GM19467 (cell line): ENCODE results near the gene BDKRB2.

Experiments
- ATAC-seq: cut with Tn5 transposase; IDR thresholded peaks from one replicate; pipeline ENCODE4 v1.9.1; 2021; ENCODE audit warnings: mild to moderate bottlenecking, moderate library complexity; ENCODE audit not compliant: unreplicated experiment

Gene BDKRB2

GRCh38 chr14:96250485-96250884 lies 45.8 kb downstream of the BDKRB2 start:
- no peak for ATAC-seq

- no peak for ATAC-seq
These were observed 47.1 kb downstream of the BDKRB2 start for GRCh38 chr14:96251656-96252155.

- no peak for ATAC-seq
These were observed 47.8 kb downstream of the BDKRB2 start for GRCh38 chr14:96252323-96252998.

GRCh38 chr14:96252999-96253539 lies 48.4 kb downstream of the BDKRB2 start:
- no peak for ATAC-seq

- no peak for ATAC-seq
These were observed 50.0 kb downstream of the BDKRB2 start for GRCh38 chr14:96254687-96255086.

GRCh38 chr14:96255501-96256366 lies 51.1 kb downstream of the BDKRB2 start, which contains the start of gene BDKRB1:
Gene BDKRB1 (plus strand): TSS chr14:96256210. CDS start chr14:96263683, 7,473 bp downstream.
- no peak for ATAC-seq

- no peak for ATAC-seq
These were observed 51.8 kb downstream of the BDKRB2 start for GRCh38 chr14:96256407-96256806.

GRCh38 chr14:96257056-96257455 lies 52.4 kb downstream of the BDKRB2 start:
- ATAC-seq = no peak

GRCh38 chr14:96257900-96258299 lies 53.3 kb downstream of the BDKRB2 start:
- no peak for ATAC-seq

- no peak for ATAC-seq
These were observed 55.7 kb downstream of the BDKRB2 start for GRCh38 chr14:96260341-96260821.

GRCh38 chr14:96261053-96261452 lies 56.4 kb downstream of the BDKRB2 start:
- no peak for ATAC-seq

GRCh38 chr14:96261772-96262655 lies 57.4 kb downstream of the BDKRB2 start:
- ATAC-seq = no peak

GRCh38 chr14:96263347-96264199 lies 58.9 kb downstream of the BDKRB2 start:
- ATAC-seq = no peak

GRCh38 chr14:96264200-96264553 lies 59.5 kb downstream of the BDKRB2 start:
- no peak for ATAC-seq

GRCh38 chr14:96264853-96265252 lies 60.2 kb downstream of the BDKRB2 start:
- ATAC-seq = no peak

- no peak for ATAC-seq
These were observed 60.9 kb downstream of the BDKRB2 start for GRCh38 chr14:96265383-96266095.

GRCh38 chr14:96267336-96267735 lies 62.7 kb downstream of the BDKRB2 start:
- no peak for ATAC-seq

- ATAC-seq = no peak
These were observed 63.3 kb downstream of the BDKRB2 start for GRCh38 chr14:96267916-96268315.
